Measurements from ENCODE around the gene CDK15.
"Not testable (repeated sequence)": the region's sequence is repeated elsewhere in the genome, so short reads cannot be mapped to it uniquely, and the experiment has no call there.

The CDK15 gene

GRCh38 chr2:201830666-201831065, 24.3 kb downstream of the CDK15 start:
- no peak for DNase-seq (ENCODE audit: low read depth)

GRCh38 chr2:201831469-201831868, 25.1 kb downstream of the CDK15 start:
- peak; percentile 94 for DNase-seq (ENCODE audit: low read depth)

DNA sequence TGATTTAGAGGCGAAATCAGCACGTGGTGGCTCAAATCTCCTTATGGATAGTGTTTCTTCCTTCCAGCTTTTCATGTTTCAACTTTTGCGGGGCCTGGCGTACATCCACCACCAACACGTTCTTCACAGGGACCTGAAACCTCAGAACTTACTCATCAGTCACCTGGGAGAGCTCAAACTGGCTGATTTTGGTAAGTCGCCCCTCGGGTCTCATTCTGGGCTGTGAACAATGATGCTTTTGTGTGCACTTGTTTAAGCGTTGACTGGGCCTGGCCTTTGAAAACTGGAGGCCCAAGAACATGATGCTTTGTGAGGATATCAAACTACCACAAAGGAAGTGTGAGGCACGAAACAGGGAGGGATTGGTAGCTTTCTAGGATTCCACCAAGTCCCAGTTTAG, 27.4 kb downstream of the CDK15 start:
- no peak for DNase-seq (ENCODE audit: low read depth)

- no peak for DNase-seq (ENCODE audit: low read depth)
Observed at GRCh38 chr2:201835066-201835465, 28.7 kb downstream of the CDK15 start.

DNA sequence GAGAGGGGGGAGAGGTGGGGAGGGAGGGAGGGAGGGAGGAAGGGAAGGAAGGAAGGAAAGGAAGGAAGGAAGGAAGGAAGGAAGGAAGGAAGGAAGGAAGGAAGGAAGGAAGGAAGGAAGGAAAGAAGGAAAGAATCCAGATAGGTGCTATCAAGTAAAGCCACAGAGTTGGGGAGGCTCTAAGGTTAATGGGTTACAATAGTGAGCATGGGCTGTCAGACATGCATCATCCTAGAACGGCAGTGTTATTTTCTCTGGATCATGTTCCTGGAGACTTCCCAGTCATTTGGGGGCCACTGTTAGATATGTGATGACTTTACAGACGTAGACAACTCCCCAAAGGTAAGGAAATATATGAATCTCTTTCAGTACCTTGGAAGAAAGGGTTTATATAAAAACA, 31.1 kb downstream of the CDK15 start:
- no peak for DNase-seq (ENCODE audit: low read depth)

DNA sequence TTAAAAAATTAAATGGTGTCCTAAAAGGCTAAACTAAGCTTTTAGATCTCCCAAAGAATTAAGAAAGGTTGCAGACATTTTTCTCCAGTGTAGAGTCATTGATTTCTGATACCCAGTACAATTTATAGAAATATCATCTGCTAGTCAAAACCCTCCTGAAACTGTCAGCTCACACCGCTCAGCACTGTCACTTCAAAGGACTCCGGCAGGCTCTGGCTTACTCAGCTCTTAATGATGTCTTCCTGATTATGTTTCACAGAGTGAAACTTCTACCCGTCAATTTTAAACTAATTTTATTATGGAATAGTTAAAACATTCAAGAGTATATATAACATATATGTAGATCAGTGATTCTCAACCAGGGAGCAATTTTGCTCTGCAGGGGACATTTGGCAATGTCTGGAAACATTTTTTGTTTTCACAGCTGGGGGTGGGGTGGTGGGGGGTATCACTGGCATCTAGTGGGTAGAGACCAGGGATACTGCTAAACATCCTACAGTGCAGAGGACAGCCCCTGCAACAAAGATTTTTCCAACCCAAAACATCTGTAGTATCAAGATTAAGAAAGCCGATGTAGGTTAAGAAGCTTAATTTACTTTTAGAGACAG, 31.6 kb downstream of the CDK15 start:
- no peak for DNase-seq (ENCODE audit: low read depth)

GRCh38 chr2:201839727-201840126, 33.4 kb downstream of the CDK15 start:
- DNase-seq (ENCODE audit: low read depth): no peak

- DNase-seq (ENCODE audit: low read depth): no peak
Observed at GRCh38 chr2:201840726-201841125, 34.4 kb downstream of the CDK15 start.

GRCh38 chr2:201842131-201842860, 36.0 kb downstream of the CDK15 start:
- DNase-seq (ENCODE audit: low read depth): peak; percentile 26

DNA sequence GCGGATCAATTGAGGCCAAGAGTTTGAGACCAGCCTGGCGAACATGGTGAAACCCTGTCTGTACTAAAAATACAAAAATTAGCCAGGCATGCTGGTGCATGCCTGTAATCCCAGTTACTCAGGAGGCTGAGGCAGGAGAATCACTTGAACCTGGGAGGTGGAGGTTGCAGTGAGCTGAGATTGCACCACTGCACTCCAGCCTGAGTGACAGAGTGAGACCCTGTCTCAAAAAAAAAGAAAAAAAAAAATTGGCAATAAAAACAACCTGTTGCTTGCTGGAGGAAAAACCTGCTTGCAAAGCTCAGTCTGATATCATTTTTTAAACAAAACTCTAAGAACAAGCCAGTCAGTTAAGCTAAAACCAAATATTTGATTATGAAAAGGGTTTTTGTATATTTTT, 38.6 kb downstream of the CDK15 start:
- DNase-seq (ENCODE audit: low read depth): not testable (repeated sequence)

DNA sequence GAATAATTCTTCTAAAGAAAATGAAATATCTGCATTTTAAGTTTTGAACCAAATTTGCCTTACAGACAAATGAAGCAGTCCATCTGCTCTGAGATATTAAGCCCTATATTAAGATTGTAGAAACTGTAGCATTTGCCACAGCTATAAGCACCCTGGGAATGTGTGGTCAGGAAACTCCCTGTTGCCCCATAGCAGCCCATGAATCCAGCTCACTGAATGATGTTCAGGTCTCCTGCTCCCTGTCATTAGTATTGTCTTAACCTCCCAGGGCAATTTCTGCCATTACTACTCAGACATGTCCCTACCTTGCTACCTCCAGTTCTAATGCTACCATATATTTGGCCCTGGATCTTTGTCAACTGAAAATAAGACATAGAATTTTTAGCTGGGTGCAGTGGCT, 41.1 kb downstream of the CDK15 start:
- peak; percentile 51 for DNase-seq (ENCODE audit: low read depth)

- peak; percentile 16 for DNase-seq (ENCODE audit: low read depth)
Observed at GRCh38 chr2:201852462-201852861, 46.1 kb downstream of the CDK15 start.

DNA sequence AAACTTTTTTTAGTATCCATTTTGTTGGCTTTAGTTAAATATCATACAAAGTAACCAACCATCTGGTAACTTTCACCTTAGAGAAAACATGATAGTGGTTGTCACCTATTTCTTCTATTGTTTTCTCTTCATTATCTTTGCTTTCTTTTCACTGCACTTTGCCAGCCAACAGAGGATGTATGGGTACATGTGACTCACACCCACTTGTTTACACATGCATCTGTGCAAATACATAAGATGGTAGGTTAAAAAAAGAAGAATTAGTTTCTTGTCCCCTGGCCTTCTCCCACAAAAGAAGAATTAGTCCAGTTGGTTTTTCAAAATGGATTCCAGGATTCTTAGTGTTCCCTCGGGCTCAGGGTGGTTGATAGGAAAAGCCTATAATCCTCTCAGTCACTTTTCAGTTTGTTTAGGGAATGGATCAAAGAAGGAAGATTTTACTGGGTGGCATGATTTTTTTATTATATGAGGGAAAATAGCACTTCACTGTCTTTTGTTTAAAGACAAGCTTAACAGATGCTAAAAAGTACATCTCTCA, 46.6 kb downstream of the CDK15 start:
- DNase-seq (ENCODE audit: low read depth): peak; percentile 26

DNA sequence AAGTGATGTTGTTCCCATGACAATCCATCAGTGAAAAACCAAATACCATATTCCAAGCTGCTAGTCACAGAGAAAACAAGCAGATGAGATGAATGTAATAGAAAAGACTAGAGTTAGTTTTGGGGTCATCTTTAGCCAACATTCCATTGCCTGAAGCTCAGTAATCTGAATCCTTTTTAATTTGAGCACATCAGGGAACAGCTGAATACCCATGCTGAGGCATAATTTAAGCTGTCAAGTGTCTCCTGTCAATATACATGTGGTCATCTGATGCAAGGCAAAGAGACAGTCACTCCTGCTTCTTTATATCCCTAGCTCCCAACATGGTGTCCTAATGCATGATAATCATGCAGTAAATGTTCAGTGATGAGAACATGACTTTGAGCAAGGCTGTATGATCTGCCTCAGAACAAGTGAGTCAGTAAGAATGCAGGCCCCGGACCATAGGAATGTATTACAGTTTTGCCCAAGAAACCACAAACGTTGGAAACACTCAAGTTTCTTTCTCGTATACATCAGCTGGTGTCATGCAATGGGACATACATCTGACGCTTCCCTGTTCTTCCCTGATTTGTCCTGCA, 48.0 kb downstream of the CDK15 start:
- peak; percentile 99 for DNase-seq (ENCODE audit: low read depth)

- peak; percentile 78 for DNase-seq (ENCODE audit: low read depth)
Observed at GRCh38 chr2:201854841-201855240, 48.5 kb downstream of the CDK15 start.

DNA sequence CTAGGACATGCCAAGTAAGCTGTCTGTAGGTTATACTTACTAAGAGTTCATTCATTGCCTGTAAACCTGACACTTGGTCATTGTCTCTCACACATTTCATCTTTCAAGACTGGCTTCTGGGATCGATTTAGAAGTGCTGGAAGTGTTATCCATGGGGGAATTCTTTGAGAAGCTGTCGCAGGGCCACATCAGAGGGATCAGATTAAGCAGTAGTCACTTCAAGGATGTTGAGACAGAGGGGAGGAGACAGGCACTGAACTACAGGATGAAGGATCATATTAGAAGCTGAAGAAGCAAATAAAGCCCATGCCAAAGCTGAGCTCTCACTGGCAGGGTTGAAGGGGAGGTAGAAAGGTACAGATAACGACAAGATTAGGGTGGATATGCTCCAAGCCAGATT, 49.0 kb downstream of the CDK15 start:
- DNase-seq (ENCODE audit: low read depth): peak; percentile 44

GRCh38 chr2:201857326-201857725, 51.0 kb downstream of the CDK15 start:
- DNase-seq (ENCODE audit: low read depth): no peak

DNA sequence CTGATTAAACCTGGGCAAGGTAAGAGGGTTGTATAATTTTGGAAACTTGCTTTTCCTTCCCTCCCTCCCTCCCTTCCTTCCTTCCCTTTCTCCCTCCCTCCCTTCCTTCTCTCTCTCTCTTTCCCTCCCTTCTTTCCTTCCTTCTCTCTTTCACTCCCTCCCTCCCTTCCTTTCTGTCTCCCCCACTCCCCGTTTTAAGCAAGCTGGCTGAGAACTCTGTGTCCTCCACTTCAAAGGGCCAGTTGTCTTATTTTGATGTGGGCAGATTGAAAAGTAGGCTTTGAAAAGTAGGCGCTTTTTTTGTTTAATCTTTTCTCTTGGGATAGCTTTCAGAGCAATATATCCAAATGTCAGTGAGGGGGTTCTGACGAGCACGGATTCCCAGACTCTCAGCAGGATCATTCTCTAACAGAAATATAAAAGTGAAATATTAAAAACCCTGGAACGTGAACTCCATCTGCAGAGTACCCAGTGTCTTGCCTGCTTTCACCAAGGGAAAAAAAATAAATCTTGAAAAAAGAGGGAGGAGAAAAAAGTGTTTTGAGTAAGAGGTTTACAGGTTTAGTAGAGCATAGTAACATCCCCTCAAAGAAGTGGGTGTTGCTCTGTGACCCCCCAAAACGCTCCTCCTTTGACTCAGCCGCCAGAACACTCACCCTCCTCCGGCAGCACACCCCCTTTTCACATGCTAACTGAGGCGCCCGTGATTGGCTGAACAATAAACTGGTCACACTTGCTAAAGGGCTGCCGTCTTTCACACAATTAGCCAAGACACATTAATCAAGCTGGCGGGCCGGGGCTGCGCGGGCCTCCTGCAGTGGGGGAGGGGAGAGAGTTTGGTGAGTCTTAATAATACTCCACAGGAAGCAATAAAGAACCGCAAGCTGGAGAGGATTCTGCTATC, 52.2 kb downstream of the CDK15 start:
- DNase-seq (ENCODE audit: low read depth): peak; percentile 61

DNA sequence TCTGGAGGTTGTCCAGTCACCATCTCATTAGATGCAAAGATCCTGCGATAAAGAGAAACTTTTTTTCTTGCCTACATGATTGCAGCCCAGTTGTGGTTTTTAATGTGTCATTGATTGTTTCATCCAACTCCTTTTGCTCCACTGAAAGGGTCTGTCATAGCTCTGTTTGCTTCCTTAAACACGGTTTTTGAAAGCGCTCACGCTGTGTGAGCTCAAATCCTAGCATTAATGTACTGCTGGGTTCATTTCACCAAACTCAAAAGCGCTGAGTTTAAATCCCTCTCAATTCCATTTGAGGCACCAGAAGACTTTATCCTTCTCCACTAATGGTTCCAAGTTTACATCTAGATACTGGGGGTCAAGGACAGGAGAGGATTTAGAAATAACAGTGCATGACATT, 53.6 kb downstream of the CDK15 start:
- peak; percentile 90 for DNase-seq (ENCODE audit: low read depth)

GRCh38 chr2:201860636-201861066, 54.3 kb downstream of the CDK15 start:
- DNase-seq (ENCODE audit: low read depth): peak; percentile 92

- DNase-seq (ENCODE audit: low read depth): no peak
Observed at GRCh38 chr2:201862843-201863242, 56.5 kb downstream of the CDK15 start.
